SK-N-SH (cell line): Measurements from ENCODE around the gene ARSJ.

ENCODE experiments used
- CTCF ChIP-seq: fragments of 200-600 bp; sonication (generic); IDR thresholded peaks from 2 replicates; pipeline ENCODE4 v1.6.1; 2017; ENCODE audit warnings: antibody characterized with exemption, mild to moderate bottlenecking, moderate library complexity
- EP300 ChIP-seq, 2 experiments: IDR thresholded peaks; 2 replicates each; pipeline versions ENCODE4 v1.4.0 to v1.6.1; 2012; ENCODE audit warnings: borderline replicate concordance in 1 of 2, low read depth in 1 of 2, low read length in 1 of 2
- FOSL2 ChIP-seq: IDR thresholded peaks from 2 replicates; pipeline ENCODE4 v1.4.0; 2012; ENCODE audit warnings: low read depth, mild to moderate bottlenecking, moderate library complexity, borderline replicate concordance
- MXI1 ChIP-seq: IDR thresholded peaks from 2 replicates; pipeline ENCODE4 v1.6.1; 2012; ENCODE audit warnings: mild to moderate bottlenecking, low read depth, low read length, improper control_type of control experiment
- NFIC ChIP-seq: IDR thresholded peaks from 2 replicates; pipeline ENCODE4 v1.4.0; 2012; ENCODE audit warnings: borderline replicate concordance
- POLR2AphosphoS5 ChIP-seq: IDR thresholded peaks from 2 replicates; pipeline ENCODE4 v1.6.1; 2012; ENCODE audit warnings: low read depth, low read length
- REST ChIP-seq: IDR thresholded peaks from 2 replicates; pipeline ENCODE4 v1.6.1; 2012; ENCODE audit warnings: mild to moderate bottlenecking, low read depth, low read length, moderate library complexity
- SIN3A ChIP-seq: IDR thresholded peaks from 2 replicates; pipeline ENCODE4 v1.6.1; 2012; ENCODE audit warnings: low read depth, mild to moderate bottlenecking, low read length, moderate library complexity, borderline replicate concordance
- TCF12 ChIP-seq: IDR thresholded peaks from 2 replicates; pipeline ENCODE4 v1.4.0; 2012
- YY1 ChIP-seq: IDR thresholded peaks from 2 replicates; pipeline ENCODE4 v1.4.0; 2012; ENCODE audit warnings: low read depth, mild to moderate bottlenecking

GRCh38 chr4:114025176-114025777, 45.8 kb upstream of the ARSJ start:
- TF ChIP-seq REST (no peak), MXI1 (no peak), YY1 (no peak), POLR2AphosphoS5 (no peak), CTCF (no peak), TCF12 (no peak), NFIC (no peak), FOSL2 (no peak), SIN3A (no peak), EP300 (IDR thresholded peaks at IDR 0.05; ENCODE audit: borderline replicate concordance in 1 of 2, low read depth in 1 of 2, low read length in 1 of 2) (no peak)
